Type B pancreatic cell (in vitro differentiated cells): ENCODE measurements around the gene TYW5. TPM values are rescaled to one million over a fixed set of nuclear protein-coding genes. Genes with fewer than 3 reads are reported as not detected.
A peak's percentile ranks its signal among the peaks of the same experiment; 100 is the strongest.

ENCODE experiments used
- DNase-seq: peaks from one replicate; pipeline ENCODE4 v3.0.0; 2021; ENCODE audit warnings: mixed read lengths; ENCODE audit not compliant: unreplicated experiment; ENCODE audit errors: extremely low spot score
- H3K27ac Mint-ChIP-seq: 2 replicates; pipeline ENCODE4 v1.8.0; 2021; ENCODE audit warnings: mild to moderate bottlenecking, mixed read lengths
- H3K27me3 Mint-ChIP-seq: 2 replicates; pipeline ENCODE4 v1.8.0; 2021; ENCODE audit warnings: mixed read lengths
- H3K36me3 Mint-ChIP-seq: 2 replicates; pipeline ENCODE4 v1.8.0; 2021; ENCODE audit warnings: mixed read lengths
- H3K4me1 Mint-ChIP-seq: one replicate; pipeline ENCODE4 v1.8.0; 2021; ENCODE audit warnings: mixed read lengths; ENCODE audit not compliant: unreplicated experiment
- H3K4me3 Mint-ChIP-seq: 2 replicates; pipeline ENCODE4 v1.8.0; 2021; ENCODE audit warnings: mild to moderate bottlenecking, mixed read lengths
- H3K9me3 Mint-ChIP-seq: 2 replicates; pipeline ENCODE4 v1.8.0; 2021; ENCODE audit warnings: mixed read lengths
- total RNA-seq: library from RNA; stranded (reverse); gene quantifications from 2 replicates; pipeline ENCODE4 v1.2.1, GENCODE V29; 2021; ENCODE audit warnings: low replicate concordance
- TF ChIP-seq, protein P1 (sequence below): fragments of 200-600 bp; sonication (generic); conservative IDR thresholded peaks from 2 replicates; pipeline ENCODE4 v1.5.0; 2021; ENCODE audit warnings: antibody characterized with exemption, mild to moderate bottlenecking

TYW5 gene
- total RNA-seq, 1 donor from 2014 or later = 11.0 TPM

GRCh38 chr2:199929262-199929661 is 26.0 kb downstream of the TYW5 start:
- H3K36me3 Mint-ChIP-seq = peaks cover 22% of the 10 kb centered on the region
- no peak overlapping the region for H3K27ac Mint-ChIP-seq
- H3K9me3 Mint-ChIP-seq = no peaks in the 10 kb centered on the region
- DNase-seq = no peak
- TF ChIP-seq, protein P1, sequence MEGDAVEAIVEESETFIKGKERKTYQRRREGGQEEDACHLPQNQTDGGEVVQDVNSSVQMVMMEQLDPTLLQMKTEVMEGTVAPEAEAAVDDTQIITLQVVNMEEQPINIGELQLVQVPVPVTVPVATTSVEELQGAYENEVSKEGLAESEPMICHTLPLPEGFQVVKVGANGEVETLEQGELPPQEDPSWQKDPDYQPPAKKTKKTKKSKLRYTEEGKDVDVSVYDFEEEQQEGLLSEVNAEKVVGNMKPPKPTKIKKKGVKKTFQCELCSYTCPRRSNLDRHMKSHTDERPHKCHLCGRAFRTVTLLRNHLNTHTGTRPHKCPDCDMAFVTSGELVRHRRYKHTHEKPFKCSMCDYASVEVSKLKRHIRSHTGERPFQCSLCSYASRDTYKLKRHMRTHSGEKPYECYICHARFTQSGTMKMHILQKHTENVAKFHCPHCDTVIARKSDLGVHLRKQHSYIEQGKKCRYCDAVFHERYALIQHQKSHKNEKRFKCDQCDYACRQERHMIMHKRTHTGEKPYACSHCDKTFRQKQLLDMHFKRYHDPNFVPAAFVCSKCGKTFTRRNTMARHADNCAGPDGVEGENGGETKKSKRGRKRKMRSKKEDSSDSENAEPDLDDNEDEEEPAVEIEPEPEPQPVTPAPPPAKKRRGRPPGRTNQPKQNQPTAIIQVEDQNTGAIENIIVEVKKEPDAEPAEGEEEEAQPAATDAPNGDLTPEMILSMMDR = no peak
- H3K4me3 Mint-ChIP-seq = no peak overlapping the region
- no peaks in the 10 kb centered on the region for H3K4me1 Mint-ChIP-seq
- H3K27me3 Mint-ChIP-seq = no peaks in the 10 kb centered on the region

GRCh38 chr2:199928626-199929025 is 26.7 kb downstream of the TYW5 start:
- no peak for DNase-seq
- Mint-ChIP-seq H3K4me1 (no peaks in the 10 kb centered on the region), H3K27ac (no peak overlapping the region), H3K36me3 (peaks cover 23% of the 10 kb centered on the region), H3K27me3 (no peaks in the 10 kb centered on the region), H3K9me3 (no peaks in the 10 kb centered on the region), H3K4me3 (no peak overlapping the region)
- TF ChIP-seq, protein P1 = no peak

DNA sequence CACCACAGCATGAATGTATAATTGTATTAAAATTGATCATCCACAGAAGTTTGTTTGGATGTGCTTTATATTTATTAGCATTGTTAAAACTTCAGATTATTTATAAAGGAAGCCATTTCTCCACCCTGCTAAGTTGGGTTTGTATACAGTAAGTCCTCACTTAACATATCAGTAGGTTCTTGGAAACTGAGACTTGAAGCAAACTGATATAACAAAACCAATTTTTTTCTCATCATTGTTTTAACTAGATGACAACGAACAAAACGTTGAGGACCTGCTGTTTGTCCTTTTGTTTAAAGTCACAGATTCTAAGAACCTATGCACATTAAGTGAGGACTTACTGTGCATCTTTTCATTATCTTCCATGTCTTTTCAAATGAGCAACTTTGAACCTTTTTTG is 27.1 kb downstream of the TYW5 start:
- no peak overlapping the region for H3K27ac Mint-ChIP-seq
- TF ChIP-seq, protein P1 = no peak
- no peaks in the 10 kb centered on the region for H3K9me3 Mint-ChIP-seq
- H3K4me1 Mint-ChIP-seq = no peaks in the 10 kb centered on the region
- H3K27me3 Mint-ChIP-seq = no peaks in the 10 kb centered on the region
- no peak for DNase-seq
- H3K4me3 Mint-ChIP-seq = no peak overlapping the region
- peaks cover 23% of the 10 kb centered on the region for H3K36me3 Mint-ChIP-seq

DNA sequence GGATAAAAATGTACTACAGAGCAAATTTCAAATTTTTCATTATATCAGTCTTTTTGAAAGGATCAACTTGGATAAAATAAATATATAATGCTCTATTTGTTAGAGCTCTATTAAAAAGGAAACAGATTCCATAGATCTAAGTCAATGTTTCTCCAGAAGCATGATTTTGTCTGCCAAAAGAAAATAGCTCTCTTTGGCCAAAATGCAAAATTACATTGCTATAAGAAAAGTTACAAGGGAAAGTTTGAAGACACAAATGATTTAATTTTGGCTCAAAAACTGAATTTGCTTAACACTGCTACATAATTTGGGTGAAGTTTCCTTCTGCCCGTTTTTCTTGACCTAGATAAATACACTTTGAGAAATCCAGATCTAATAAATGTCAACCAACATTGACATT is 28.5 kb downstream of the TYW5 start:
- Mint-ChIP-seq H3K27me3 (no peaks in the 10 kb centered on the region), H3K36me3 (peaks cover 17% of the 10 kb centered on the region), H3K4me3 (no peak overlapping the region), H3K4me1 (peaks cover 6% of the 10 kb centered on the region), H3K9me3 (no peaks in the 10 kb centered on the region), H3K27ac (no peak overlapping the region)
- TF ChIP-seq, protein P1 = no peak
- DNase-seq = no peak

GRCh38 chr2:199923924-199924323 is 31.4 kb downstream of the TYW5 start:
- no peaks in the 10 kb centered on the region for H3K27me3 Mint-ChIP-seq
- H3K4me3 Mint-ChIP-seq = no peak overlapping the region
- peaks cover 6% of the 10 kb centered on the region for H3K4me1 Mint-ChIP-seq
- H3K27ac Mint-ChIP-seq = no peak overlapping the region
- TF ChIP-seq, protein P1 = no peak
- H3K36me3 Mint-ChIP-seq = peaks cover 24% of the 10 kb centered on the region
- no peaks in the 10 kb centered on the region for H3K9me3 Mint-ChIP-seq
- DNase-seq = no peak

DNA sequence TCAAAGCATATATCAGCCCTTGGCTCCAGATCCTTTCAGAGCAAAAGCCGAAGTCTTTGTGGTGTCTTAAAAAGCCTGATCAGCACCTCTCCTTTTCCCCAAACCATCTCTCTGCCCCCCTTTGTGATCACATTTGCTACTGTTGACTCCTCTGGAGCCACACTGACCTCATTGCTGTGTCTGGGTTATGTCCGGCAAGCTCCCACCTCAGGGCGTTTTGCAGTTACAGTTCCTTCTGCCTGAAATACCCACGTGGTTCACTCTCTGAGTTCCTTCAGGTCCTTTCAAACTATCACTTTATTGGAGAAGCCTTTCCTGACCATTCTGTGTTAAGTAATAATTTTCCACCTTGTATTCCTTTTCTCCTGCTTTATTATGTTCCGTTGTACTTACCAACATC is 32.4 kb downstream of the TYW5 start:
- Mint-ChIP-seq H3K9me3 (no peaks in the 10 kb centered on the region), H3K4me1 (peaks cover 6% of the 10 kb centered on the region), H3K27me3 (no peaks in the 10 kb centered on the region), H3K4me3 (peak overlapping the region; percentile 44), H3K36me3 (peaks cover 26% of the 10 kb centered on the region), H3K27ac (peak overlapping the region; percentile 35)
- DNase-seq = no peak
- TF ChIP-seq, protein P1 = no peak
